Muscle layer of colon (tissue), 2 donors: ENCODE data around the gene BIRC3.
"Not testable (repeated sequence)": the region's sequence is repeated elsewhere in the genome, so short reads cannot be mapped to it uniquely, and the experiment has no call there.

Source experiments
- H3K27ac ChIP-seq: one replicate; pipeline ENCODE4 v1.7.0; 2013; ENCODE audit warnings: low read depth, mild to moderate bottlenecking, low read length, moderate library complexity
- H3K27me3 ChIP-seq, 2 donors: one replicate each; pipeline ENCODE4 v1.7.0; 2013; ENCODE audit warnings: low read length in 2 of 2, mild to moderate bottlenecking in 2 of 2; ENCODE audit not compliant: insufficient read depth in 2 of 2, control insufficient read depth in 1 of 2
- H3K36me3 ChIP-seq: one replicate; pipeline ENCODE4 v1.7.0; 2013; ENCODE audit warnings: mild to moderate bottlenecking, low read length; ENCODE audit not compliant: insufficient read depth
- H3K4me1 ChIP-seq: one replicate; pipeline ENCODE4 v1.7.0; 2013; ENCODE audit warnings: mild to moderate bottlenecking, low read length; ENCODE audit not compliant: insufficient read depth
- H3K4me3 ChIP-seq, 2 donors: one replicate each; pipeline ENCODE4 v1.7.0; 2013; ENCODE audit warnings: low read length in 2 of 2, low read depth in 1 of 2, mild to moderate bottlenecking in 1 of 2, moderate library complexity in 1 of 2
- H3K9ac ChIP-seq: one replicate; pipeline ENCODE4 v1.7.0; 2013; ENCODE audit warnings: low read length
- H3K9me3 ChIP-seq: one replicate; pipeline ENCODE4 v1.7.0; 2013; ENCODE audit warnings: mild to moderate bottlenecking, low read length
- donor health status: abdominal sarcoma.
- donor health status: Adenocarcinoma of cecum.

The BIRC3 gene

DNA sequence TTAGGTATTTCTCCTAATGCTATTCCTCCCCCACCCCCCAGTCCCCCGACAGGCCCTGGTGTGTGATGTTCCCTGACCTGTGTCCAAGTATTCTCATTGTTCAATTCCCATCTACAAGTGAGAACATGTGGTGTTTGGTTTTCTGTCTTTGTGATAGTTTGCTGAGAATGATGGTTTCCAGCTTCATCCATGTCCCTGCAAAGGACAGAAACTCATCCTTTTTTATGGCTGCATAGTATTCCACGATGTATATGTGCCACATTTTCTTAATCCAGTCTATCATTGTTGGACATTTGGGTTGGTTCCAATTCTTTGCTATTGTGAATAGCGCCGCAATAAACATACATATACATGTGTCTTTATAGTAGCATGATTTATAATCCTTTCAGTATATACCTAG is 20.5 kb upstream of the BIRC3 start:
- not testable (repeated sequence) for H3K4me3 ChIP-seq, H3K4me1 ChIP-seq, H3K9me3 ChIP-seq, H3K27ac ChIP-seq, H3K27me3 ChIP-seq, H3K9ac ChIP-seq, H3K36me3 ChIP-seq

DNA sequence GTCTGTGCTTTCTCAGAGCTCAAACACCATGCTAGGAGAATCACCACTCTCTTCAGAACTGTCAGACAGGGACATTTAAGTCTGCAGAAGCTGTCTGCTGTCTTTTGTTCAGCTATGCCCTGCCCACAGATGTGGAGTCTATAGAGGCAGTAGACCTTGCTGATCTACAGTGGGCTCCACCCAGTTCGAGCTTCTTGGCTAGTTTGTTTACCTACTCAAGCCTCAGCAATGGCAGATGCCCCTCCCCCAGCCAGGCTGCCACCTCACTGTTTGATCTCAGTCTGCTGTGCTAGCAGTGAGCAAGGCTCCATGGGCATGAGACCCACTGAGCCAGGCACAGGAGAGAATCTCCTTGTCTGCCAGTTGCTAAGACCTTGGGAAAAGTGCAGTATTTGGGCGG is 16.4 kb upstream of the BIRC3 start:
- not testable (repeated sequence) for H3K9me3 ChIP-seq, H3K27ac ChIP-seq

DNA sequence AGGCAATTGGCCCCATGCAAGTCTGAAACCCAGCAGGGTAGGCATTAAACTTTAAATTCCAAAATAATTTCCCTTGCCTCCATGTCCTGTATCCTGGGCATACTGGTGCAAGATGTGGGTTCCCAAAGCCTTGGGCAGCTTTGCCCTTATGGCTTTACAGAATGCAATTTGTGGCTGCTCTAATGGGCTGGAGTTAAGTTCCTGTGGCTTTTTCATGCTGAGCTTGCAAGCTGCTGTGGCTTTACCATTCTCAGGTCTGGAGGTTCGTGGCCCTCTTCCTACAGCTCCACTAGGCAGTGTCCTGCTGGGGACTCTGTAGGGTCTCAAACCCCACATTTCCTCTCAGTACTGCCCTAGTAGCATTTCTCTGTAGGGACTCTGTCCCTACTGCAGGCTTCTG is 15.0 kb upstream of the BIRC3 start:
- no peak overlapping the region for H3K27ac ChIP-seq
- no peaks in the 10 kb centered on the region for H3K4me1 ChIP-seq
- H3K4me3 ChIP-seq = no peak overlapping the region
- no peaks in the 10 kb centered on the region for H3K27me3 ChIP-seq
- H3K36me3 ChIP-seq = no peaks in the 10 kb centered on the region
- no peaks in the 10 kb centered on the region for H3K9me3 ChIP-seq
- H3K9ac ChIP-seq = no peak overlapping the region

More for the DNA sequence above, 16.4 kb upstream of the BIRC3 start:
- not testable (repeated sequence) for H3K27me3 ChIP-seq, H3K4me3 ChIP-seq, H3K4me1 ChIP-seq, H3K9ac ChIP-seq, H3K36me3 ChIP-seq

DNA sequence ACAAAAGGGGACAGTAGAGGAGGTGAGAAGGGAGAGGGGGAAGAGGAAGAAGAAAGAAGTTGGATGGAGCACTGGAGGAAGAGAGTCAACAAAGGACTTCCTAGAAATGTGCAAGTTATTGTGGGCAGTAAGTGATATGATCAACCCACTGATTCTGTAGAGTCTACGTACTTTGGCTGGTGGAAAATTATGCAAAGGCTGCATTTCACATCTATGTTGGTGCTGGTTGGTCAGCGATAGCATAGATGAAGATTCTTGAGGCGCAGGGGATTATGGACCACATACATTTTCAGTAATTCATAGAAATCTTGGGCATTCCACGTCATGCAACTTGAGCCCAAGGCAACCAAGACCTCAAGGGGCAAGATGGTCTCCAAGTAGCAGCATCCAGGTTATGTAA is 12.6 kb upstream of the BIRC3 start:
- Histone ChIP-seq H3K27ac (no peak overlapping the region), H3K27me3 (no peaks in the 10 kb centered on the region), H3K4me1 (no peaks in the 10 kb centered on the region)

DNA sequence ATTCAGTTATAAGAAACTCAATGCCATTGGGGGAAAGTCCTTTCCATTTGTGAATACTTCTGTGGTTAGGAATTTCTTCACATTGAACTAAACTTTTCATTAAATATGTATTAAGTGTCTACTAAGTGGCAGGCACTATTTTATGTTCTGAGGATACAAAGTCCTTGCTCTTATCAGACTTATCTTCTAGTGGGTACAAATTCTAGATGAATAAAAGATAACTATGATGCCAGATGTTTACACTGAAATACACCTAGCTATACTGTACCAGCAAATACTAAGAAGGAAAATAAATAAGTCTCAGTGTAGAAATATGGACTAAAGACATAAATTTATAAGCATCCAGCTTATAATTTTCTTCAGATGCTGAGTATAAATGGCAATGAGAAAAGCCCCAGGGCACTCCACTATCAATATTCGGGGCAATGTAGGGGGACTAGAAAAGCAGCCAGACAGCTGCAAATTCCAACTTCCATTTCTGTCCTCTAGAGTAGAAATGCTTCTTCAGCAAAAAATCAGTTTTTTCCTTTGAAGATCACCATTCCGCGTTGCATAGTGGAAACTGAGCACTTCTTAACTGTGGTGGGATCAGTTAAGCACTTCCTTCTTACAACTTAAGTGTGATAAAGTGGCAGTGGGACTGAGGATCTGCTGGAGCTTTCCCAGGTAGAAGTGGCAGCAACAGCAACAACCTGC is 11.8 kb upstream of the BIRC3 start:
- Histone ChIP-seq H3K27me3 (no peaks in the 10 kb centered on the region), H3K9me3 (no peaks in the 10 kb centered on the region), H3K4me1 (no peaks in the 10 kb centered on the region), H3K4me3 (no peak overlapping the region), H3K9ac (no peak overlapping the region), H3K27ac (no peak overlapping the region), H3K36me3 (no peaks in the 10 kb centered on the region)

More for the DNA sequence above, 12.6 kb upstream of the BIRC3 start:
- H3K4me3 ChIP-seq = no peak overlapping the region
- H3K9me3 ChIP-seq = no peaks in the 10 kb centered on the region
- H3K9ac ChIP-seq = no peak overlapping the region
- no peaks in the 10 kb centered on the region for H3K36me3 ChIP-seq

DNA sequence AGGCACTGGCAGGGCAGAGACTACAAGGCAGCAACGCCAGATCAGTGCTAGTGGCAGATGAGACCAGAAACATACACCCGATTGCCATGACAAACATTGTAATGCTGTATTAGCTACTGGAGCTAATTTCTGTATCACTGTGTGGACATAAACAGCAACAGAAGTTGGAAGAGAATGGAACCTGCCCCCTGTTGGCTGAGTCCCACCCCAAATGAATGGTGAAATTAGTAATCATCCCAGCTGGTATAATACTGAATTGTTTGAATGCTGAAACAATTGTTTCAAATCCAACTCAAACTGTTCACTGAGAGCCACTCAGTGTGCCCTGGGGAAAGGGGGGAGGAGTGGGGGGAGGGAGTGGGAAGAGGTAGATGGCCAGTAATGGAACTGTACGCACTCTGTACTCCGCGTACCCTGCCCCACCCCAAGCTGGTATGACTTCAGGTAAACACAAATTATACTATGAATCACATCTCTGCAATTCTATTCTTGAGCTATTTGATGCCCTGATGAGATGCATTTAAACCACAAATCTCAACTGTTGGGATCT is 11.2 kb upstream of the BIRC3 start:
- H3K27ac ChIP-seq = no peak overlapping the region
- no peaks in the 10 kb centered on the region for H3K4me1 ChIP-seq
- H3K36me3 ChIP-seq = no peaks in the 10 kb centered on the region
- H3K9me3 ChIP-seq = no peaks in the 10 kb centered on the region
- no peaks in the 10 kb centered on the region for H3K27me3 ChIP-seq
- no peak overlapping the region for H3K4me3 ChIP-seq
- H3K9ac ChIP-seq = no peak overlapping the region

DNA sequence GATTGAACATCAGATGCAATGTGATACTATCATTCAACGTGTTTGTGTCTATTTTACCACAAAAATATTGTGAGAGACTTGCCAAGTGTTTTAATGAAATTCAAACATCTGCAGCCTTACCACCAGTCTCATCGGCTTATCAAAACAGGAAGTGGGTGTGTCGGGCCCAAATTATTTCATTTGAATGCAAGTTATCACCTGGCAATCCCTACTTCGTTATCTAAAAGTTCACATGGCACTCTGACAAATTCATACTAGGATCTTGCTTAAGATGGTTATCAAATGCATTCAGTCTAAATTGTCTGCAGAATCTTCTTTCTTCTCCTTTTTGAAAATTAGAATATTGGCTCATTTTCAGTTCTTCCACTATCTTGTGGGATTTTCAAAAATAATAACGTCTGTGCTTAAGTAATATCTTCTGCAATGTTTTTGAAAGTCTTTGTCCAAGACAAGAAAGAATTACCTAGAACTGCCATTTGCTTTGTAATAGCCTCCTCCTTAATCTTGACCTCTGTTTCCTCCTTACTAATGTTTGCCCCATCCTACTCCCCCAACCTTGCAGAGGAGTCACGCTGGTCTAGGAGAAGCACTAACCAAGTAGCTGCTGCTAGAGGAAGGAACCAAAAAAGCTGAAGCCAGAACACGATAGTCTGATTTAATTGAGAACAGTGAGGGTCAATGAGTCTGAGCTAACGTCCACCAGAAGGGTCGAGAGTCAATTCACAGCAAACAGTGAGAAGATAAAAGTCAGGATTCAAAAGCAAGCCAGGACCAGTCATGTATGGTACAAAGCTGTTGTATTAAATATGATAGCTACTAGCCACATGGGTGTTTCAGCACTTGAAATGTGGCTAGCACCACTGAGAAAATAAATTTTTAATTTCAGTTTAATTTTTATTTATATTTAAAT is 10.2 kb upstream of the BIRC3 start:
- Histone ChIP-seq H3K27me3 (no peaks in the 10 kb centered on the region), H3K27ac (no peak overlapping the region), H3K4me1 (no peaks in the 10 kb centered on the region)

DNA sequence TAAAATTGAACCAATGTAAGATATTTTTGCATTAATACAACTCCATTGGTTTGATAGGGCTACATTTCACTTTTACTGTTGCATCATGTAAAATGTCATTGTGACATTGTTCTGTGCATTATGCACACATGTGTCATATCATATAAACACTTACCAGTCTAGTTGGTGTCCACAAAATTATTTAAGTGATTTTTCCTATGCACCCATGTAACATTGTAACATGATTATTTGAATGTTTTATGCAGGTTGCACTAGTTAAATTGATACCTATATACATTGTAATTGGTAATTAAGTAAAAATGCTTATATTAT is 9.6 kb upstream of the BIRC3 start:
- Histone ChIP-seq H3K4me1 (no peaks in the 10 kb centered on the region), H3K36me3 (no peaks in the 10 kb centered on the region), H3K4me3 (no peak overlapping the region), H3K9me3 (no peaks in the 10 kb centered on the region), H3K27ac (no peak overlapping the region), H3K9ac (no peak overlapping the region), H3K27me3 (no peaks in the 10 kb centered on the region)

More for the DNA sequence above, 10.2 kb upstream of the BIRC3 start:
- Histone ChIP-seq H3K4me3 (no peak overlapping the region), H3K9me3 (no peaks in the 10 kb centered on the region), H3K9ac (no peak overlapping the region), H3K36me3 (no peaks in the 10 kb centered on the region)

DNA sequence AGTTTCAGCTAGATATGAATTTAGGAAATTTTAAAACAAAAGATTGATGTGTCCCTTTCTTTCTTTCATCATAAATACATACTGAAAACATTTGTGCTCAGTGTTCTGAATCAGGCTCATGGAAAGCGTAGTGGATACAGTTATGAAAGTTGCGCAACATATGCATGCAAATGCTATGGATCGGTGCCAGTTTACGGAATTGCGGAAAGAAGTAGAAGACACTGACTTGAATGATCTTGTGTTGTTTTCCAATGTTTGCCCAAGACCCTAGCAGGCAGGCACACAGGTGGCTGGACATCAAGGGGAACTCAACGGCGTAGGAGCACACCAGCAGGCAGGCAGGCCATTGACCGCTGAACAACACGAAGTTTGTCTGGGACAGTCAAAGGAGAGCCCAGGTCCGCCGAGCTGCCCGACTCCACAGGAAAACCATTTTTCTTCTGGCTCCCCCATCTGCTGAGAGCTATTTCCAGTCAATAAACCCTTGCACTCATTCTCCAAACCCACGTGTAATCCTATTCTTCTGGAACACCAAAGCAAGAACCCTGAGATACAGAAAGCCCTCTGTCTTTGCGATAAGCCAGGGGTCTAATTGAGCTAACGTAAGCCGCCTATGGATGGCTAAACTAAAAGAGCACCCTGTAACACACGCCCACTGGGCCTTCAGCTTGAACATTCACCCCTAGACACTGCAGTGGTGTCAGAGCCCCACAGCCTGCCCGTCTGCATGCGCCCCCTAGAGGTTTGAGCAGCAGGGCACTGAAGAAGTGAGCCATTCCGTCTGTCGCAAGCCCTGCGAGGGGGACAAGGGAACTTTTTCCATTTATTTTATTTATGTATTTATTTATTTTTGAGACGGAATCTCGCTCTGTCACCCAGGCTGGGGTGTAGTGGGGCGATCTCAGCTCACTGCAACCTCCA is 7.4 kb upstream of the BIRC3 start:
- Histone ChIP-seq H3K4me1 (peaks cover 11% of the 10 kb centered on the region), H3K27ac (no peak overlapping the region), H3K27me3 (no peaks in the 10 kb centered on the region)

DNA sequence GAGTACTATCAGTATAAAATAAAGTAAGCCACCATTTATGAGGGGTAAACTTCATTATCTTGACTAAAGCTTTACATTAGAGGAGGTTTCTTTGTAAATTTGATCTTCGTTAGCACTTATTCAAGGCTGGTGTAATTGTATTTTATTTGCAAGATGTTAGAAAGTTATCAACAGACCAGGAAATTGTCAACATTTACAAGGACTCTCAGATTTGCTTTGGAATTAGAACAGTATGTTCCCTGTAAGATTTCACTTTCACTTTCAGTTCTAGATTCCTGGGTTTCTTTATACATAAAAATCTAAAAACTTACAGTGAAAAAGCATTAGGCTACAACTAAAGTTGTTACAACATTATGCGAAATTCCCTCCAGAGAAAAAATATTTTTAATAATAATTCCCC is 4.6 kb upstream of the BIRC3 start:
- H3K4me3 ChIP-seq = peak overlapping the region in 1 of 2 donors; percentile 44
- no peaks in the 10 kb centered on the region for H3K27me3 ChIP-seq
- H3K9me3 ChIP-seq = no peaks in the 10 kb centered on the region
- no peaks in the 10 kb centered on the region for H3K36me3 ChIP-seq
- H3K27ac ChIP-seq = no peak overlapping the region
- H3K4me1 ChIP-seq = peaks cover 19% of the 10 kb centered on the region
- no peak overlapping the region for H3K9ac ChIP-seq

More for the DNA sequence above, 7.4 kb upstream of the BIRC3 start:
- Histone ChIP-seq H3K9ac (no peak overlapping the region), H3K4me3 (no peak overlapping the region), H3K9me3 (no peaks in the 10 kb centered on the region), H3K36me3 (no peaks in the 10 kb centered on the region)
